GM18526 (cell line): Measurements from ENCODE around the gene MDC1.
A peak's percentile ranks its signal among the peaks of the same experiment; 100 is the strongest.

Experiments
- POLR2A ChIP-seq: IDR thresholded peaks from 3 replicates; pipeline ENCODE4 v1.6.1; 2011; ENCODE audit not compliant: insufficient read length; ENCODE audit errors: extremely low read depth

Gene MDC1

GRCh38 chr6:30689022-30689865 lies 27.8 kb downstream of the MDC1 start:
- peak; percentile 1 for TF ChIP-seq POLR2A

DNA sequence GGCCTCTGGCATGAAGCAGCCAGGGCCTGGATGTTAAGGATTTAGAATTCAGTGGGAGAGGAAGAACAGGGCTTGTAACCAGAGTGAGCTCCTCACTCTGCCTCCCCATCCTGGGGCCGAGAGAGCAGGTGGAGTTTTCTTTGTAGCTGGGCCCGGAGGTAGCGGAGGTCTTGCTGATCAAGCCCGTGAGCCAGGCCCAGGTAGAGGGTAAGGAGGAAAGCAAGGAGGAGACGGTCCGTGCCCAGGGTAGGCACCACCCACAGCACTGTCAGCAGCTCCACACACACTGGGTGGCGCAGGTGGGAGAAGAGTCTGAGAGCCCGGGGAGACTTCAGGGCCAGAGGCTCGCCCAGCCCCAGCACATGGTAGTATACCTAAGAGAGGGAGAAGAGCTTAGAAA lies 28.5 kb downstream of the MDC1 start:
- TF ChIP-seq POLR2A = peak; percentile 38

DNA sequence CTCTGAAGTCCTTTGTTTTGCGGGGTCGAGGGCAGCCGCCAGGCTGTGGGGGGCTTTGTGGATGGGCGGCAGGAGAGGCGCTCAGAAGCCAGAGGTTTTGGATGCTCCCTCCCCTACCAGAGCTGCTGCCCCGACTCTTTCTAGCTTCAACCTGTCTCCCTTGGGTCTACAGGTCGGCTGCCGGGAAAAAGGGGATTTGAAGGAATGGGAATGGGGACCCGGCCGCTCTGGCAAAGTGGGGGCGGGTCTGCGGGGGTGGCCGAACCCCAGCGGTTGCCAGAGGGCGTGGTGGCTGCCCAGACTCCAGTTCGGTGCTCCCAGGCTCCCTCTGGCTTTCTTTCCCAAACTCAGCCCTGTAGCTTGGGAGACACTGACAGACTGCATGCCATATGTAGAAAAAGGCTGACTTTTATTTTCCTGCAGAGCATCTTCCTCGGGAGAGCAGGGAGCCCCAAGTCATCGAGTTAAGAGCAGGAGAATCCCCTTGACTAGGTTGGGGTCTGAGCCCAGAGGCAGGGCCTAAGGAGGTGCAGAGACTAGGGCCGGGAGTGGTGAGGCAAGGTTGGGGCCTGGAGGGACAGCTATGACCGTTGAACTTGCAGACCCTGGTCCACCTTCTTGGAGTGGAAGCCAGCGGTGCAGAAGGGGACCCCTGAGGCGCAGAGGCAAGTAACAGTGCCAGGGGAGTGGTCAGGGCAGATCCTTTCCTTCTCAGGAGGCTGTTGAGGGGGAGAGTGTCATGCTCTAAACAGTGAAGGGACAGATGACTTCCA lies 29.2 kb downstream of the MDC1 start:
- TF ChIP-seq POLR2A = peak; percentile 50

DNA sequence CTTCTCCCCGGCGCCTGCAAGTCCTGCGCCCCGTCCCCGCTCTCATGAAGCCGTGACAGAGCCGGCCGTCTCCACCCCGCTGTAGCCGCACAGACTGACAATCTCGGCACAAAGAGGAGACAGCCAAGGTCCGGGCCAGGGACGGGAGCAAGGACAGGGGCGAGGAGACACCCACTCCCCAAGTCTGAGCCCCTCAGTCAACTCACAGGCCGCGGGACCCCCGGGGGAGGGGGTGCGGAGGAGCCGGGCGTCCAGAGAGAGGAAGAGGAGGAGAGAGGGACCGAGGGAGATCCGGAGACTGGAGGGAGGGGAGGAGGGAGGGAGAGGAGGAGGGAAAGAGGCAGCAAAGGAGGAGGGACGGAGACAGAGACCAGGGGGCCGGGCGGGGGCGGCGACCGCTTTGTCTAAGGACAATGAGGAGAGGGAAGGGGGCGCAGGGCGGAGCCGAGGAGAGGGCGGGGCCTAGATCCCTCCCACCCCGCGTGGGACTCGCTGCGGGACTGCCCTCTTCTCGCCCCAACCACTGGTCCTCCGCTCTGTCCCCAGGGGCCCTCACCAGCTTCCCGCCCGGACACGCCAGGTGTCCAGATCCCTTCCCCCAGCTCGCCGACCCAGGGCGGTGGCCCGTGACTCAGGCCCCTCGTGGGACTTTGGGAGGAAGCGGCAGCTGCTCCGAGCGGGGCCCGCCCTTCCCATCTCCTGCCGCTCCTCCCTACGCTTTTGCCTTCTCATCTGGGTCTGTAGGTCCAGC lies 30.0 kb downstream of the MDC1 start:
- no peak for TF ChIP-seq POLR2A

DNA sequence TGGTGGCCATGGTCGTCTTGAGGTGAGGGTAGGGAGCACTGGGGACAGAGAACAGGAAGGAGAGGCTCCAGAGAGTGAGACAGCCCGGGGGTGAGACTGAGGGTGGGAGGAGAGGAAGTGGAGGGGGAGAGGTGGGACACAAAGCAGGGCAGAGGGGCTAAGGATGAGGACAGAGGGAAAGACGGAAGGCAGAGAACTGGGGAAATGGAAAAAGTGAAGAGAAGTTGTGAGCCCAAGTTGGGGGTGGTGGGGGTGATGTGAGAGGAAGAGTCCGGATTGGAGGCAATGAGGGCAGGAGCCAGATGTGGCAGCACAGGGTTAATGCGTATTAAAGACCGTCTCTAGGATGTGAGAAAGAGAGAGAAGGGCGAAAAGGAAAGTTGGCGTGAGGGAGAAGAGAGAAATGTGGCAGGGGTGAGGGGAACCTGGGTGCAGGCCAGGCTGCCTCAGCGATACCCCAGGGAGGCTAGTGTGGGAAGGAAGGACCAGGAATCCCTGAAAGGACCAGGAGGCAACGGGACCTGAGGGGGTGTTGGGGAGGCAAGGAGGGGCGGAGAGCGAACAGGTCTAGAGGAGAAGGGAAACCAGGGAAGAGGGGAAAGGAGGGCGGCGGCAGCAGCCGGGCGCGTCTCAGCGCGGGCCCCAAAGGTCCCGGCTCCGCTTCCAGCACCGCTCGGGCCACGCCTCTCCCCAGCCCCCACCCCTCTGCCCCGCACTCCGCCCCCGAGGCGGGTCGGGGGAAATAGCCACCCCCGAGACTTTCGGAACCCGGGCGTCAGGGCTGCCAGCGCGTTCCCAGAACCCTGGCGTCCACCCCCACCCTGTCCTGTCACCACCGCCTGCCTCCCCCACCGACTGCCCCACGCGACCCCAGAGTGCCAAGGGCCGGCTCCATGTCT lies 30.8 kb downstream of the MDC1 start, which contains the start of gene PPP1R18:
Gene PPP1R18, minus strand, starts transcription at position 637 of the 899 bp plus-strand sequence. Its CDS starts 627 bp downstream, at position 10.
- peak; percentile 65 for TF ChIP-seq POLR2A

GRCh38 chr6:30685157-30686008 lies 31.7 kb downstream of the MDC1 start:
- no peak for TF ChIP-seq POLR2A

- peak; percentile 26 for TF ChIP-seq POLR2A
These were observed 32.5 kb downstream of the MDC1 start for GRCh38 chr6:30684386-30685156.

DNA sequence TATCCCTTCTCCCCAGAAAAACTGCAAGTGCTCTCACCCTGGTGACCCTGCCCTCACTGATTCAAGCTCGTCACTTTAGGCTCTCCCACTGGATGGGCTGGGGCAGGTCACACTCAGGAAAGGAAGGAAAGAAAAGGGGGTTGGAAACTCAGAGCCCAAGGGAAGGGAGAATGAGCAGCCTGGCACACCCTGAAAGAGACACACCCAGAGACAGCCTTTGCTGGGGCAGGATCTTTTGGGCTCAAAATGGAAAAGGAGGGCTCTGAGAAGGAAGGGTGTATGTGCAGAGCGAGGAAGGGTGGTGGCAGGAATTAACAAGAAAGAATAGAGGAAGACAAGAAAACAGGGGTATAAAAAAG lies 33.1 kb downstream of the MDC1 start:
- no peak for TF ChIP-seq POLR2A

DNA sequence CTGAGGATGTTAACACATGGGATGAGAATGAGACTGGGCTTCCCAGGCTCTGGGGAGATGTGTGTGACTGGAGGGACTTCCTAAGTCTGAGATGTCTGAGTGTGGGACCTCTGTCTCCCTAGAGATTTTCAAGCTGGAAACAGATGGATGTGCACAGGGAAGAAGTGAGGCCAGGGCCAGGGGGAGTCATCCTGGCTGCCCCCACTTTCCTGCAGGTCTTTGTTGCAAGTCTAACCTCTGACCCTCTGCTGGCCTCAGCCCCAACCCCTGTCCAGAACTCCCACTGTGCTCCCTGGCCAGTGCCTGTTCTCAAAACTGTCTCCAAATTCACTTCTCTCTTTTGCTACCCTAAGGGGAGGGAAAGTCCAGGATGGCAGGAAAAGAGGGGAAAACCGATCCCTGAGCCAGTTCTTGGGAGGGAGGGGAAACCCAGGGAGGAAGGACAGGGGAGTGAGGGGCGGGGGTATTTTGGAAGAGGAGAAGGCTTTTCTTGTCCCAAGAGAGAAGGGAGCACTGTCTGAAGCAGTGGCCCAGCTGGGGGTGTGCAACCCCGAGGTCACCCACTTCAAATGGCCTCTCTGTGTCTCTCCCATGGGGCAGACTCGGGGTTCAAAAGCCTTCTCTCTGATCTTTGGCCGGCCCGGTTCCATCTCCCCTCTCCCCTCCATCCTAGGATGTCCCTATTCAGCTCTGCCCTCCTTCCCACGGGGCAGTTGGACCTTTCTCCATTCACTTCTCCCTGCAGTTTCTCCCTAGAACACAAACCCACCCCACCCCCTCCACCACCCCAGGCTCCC lies 33.7 kb downstream of the MDC1 start:
- TF ChIP-seq POLR2A = no peak

DNA sequence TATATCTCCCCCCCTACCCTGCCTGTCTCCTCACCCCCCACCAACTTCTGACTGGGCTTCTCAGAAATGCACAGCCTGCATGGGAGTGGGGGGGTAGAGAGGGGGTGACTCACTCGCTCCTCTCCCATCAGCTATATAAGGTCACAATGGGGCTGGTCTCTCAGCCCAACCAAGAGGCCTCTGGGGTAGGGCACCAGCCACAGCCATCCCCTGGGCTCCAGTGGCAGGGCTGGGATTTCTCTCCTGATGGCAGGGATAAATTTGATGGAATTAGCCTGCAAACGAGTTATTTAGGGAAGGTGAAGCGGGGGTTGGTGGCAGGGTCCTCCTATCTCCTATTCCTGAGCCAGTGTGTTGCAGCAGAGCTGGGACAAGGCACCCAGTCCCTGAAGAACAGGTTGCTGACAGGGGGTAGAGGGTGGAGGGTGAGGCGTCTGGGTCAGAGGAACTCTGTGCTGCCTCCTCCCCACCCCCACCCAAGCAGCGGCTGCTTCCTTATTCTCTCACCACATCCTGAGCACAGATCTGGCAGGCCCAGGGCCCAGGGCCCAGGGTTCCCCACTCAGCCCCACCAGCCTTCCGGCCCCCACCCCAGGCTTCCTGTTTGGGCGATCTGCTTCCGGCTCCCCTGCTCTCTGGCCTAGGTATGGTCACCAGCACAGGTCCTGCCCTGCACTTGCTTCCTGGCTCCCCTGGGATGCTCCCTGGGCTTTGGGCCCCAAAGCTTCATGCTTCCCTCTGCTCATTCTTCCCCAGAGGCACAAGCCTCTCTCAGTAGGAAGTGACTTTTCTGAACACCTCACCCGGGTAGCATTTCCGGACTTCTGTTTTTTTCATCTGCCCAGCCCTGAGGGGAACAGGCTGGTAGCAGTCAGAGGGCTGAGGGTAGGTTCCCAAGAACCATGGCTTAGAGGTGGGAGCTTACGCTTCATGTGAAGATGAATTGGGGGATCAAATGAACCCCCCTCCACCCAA lies 34.7 kb downstream of the MDC1 start:
- TF ChIP-seq POLR2A = peak; percentile 65

DNA sequence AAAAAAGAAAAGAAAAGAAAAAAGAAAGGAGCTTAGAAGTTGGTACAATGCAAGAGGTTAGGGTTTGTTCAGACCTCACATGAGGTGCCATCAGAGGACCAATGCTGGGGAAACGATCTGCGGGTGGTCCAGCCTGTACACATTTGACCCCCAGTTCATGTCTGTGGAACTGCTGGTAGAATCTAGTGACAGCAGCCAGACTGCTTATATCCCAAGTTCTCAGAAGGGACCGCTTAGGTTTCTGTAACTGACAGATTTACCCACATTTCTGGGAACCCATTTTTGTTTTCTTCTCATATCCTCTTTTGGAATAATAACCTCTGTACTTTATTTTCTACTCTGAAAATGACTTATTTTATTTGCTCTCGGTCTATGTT lies 35.3 kb downstream of the MDC1 start:
- no peak for TF ChIP-seq POLR2A
